Stimulated activated naive CD4-positive, alpha-beta T cell treated with Interleukin-2 at 50 U/mL for 16 hours (primary cell): ENCODE data around the gene SYNE1.

Source experiments
- DNase-seq: peaks from one replicate; lab custom pipeline; 2025; lab: John Stamatoyannopoulos, UW

Gene SYNE1

GRCh38 chr6:152273638-152274037, 363.5 kb downstream of the SYNE1 start:
- DNase-seq: no peak

GRCh38 chr6:152273002-152273401, 364.2 kb downstream of the SYNE1 start:
- no peak for DNase-seq

- no peak for DNase-seq
Measured at GRCh38 chr6:152272486-152272885, 364.7 kb downstream of the SYNE1 start.

- no peak for DNase-seq
Measured at GRCh38 chr6:152271776-152272464, 365.2 kb downstream of the SYNE1 start.

GRCh38 chr6:152270301-152270925, 366.7 kb downstream of the SYNE1 start:
- DNase-seq: no peak

- DNase-seq: no peak
Measured at GRCh38 chr6:152268846-152269442, 368.2 kb downstream of the SYNE1 start.

GRCh38 chr6:152267967-152268845, 369.0 kb downstream of the SYNE1 start:
- DNase-seq: no peak

- DNase-seq: no peak
Measured at GRCh38 chr6:152265651-152266050, 371.5 kb downstream of the SYNE1 start.

- DNase-seq: no peak
Measured at GRCh38 chr6:152263582-152263981, 373.6 kb downstream of the SYNE1 start.

GRCh38 chr6:152261179-152261578, 376.0 kb downstream of the SYNE1 start:
- no peak for DNase-seq

GRCh38 chr6:152259234-152259633, 377.9 kb downstream of the SYNE1 start:
- DNase-seq: no peak

GRCh38 chr6:152257581-152257980, 379.6 kb downstream of the SYNE1 start:
- DNase-seq: no peak

- no peak for DNase-seq
Measured at GRCh38 chr6:152250127-152250526, 387.0 kb downstream of the SYNE1 start.

GRCh38 chr6:152248980-152249379, 388.2 kb downstream of the SYNE1 start:
- no peak for DNase-seq

GRCh38 chr6:152246554-152247337, 390.4 kb downstream of the SYNE1 start:
- no peak for DNase-seq

GRCh38 chr6:152244998-152245630, 392.0 kb downstream of the SYNE1 start:
- DNase-seq: no peak

GRCh38 chr6:152241013-152241766, 396.0 kb downstream of the SYNE1 start:
- DNase-seq: no peak

GRCh38 chr6:152240436-152240835, 396.7 kb downstream of the SYNE1 start:
- no peak for DNase-seq

GRCh38 chr6:152236370-152237097, 400.6 kb downstream of the SYNE1 start:
- no peak for DNase-seq
